Nephron progenitor cell (in vitro differentiated cells): ENCODE data around the gene MKRN2.
A peak's percentile ranks its signal among the peaks of the same experiment; 100 is the strongest.

Experiments used
- DNase-seq: peaks from one replicate; pipeline ENCODE4 v3.0.0; 2021
- H3K27ac Mint-ChIP-seq: 2 replicates; pipeline ENCODE4 v1.8.0; 2021; ENCODE audit warnings: mild to moderate bottlenecking, moderate library complexity, mixed read lengths
- H3K27me3 Mint-ChIP-seq: 2 replicates; pipeline ENCODE4 v1.8.0; 2021; ENCODE audit warnings: mild to moderate bottlenecking, low read depth, mixed read lengths; ENCODE audit not compliant: poor library complexity
- H3K36me3 Mint-ChIP-seq: 2 replicates; pipeline ENCODE4 v1.8.0; 2021; ENCODE audit warnings: low read depth, mixed read lengths
- H3K4me1 Mint-ChIP-seq: 2 replicates; pipeline ENCODE4 v1.8.0; 2021; ENCODE audit warnings: mixed read lengths
- H3K4me3 Mint-ChIP-seq: 2 replicates; pipeline ENCODE4 v1.8.0; 2021; ENCODE audit warnings: mild to moderate bottlenecking, moderate library complexity, mixed read lengths
- H3K9me3 Mint-ChIP-seq: 2 replicates; pipeline ENCODE4 v1.8.0; 2021; ENCODE audit warnings: mild to moderate bottlenecking, moderate library complexity, mixed read lengths
- CTCF ChIP-seq: fragments of 200-600 bp; sonication (generic); IDR thresholded peaks from 2 replicates; pipeline ENCODE4 v1.5.0; 2021; ENCODE audit warnings: antibody characterized with exemption

The MKRN2 gene

GRCh38 chr3:12557473-12558100 is 700 bp downstream of the MKRN2 start:
- Mint-ChIP-seq H3K27ac (peak overlapping the region; percentile 96), H3K9me3 (no peaks in the 10 kb centered on the region), H3K36me3 (no peaks in the 10 kb centered on the region), H3K4me1 (peaks cover 55% of the 10 kb centered on the region), H3K27me3 (peaks cover 28% of the 10 kb centered on the region), H3K4me3 (peak overlapping the region; percentile 88)
- DNase-seq: no peak
- no peak for TF ChIP-seq CTCF

GRCh38 chr3:12558706-12559105 is 1.8 kb downstream of the MKRN2 start:
- DNase-seq: no peak
- Mint-ChIP-seq H3K27me3 (peaks cover 19% of the 10 kb centered on the region), H3K36me3 (no peaks in the 10 kb centered on the region), H3K9me3 (no peaks in the 10 kb centered on the region), H3K4me1 (peaks cover 65% of the 10 kb centered on the region), H3K27ac (no peak overlapping the region), H3K4me3 (peak overlapping the region; percentile 88)
- TF ChIP-seq CTCF: no peak

GRCh38 chr3:12559520-12559919 is 2.6 kb downstream of the MKRN2 start:
- peaks cover 73% of the 10 kb centered on the region for H3K4me1 Mint-ChIP-seq
- H3K27ac Mint-ChIP-seq: no peak overlapping the region
- H3K4me3 Mint-ChIP-seq: peak overlapping the region; percentile 59
- H3K27me3 Mint-ChIP-seq: peaks cover 19% of the 10 kb centered on the region
- TF ChIP-seq CTCF: no peak
- H3K9me3 Mint-ChIP-seq: peaks cover 2% of the 10 kb centered on the region
- H3K36me3 Mint-ChIP-seq: peaks cover 4% of the 10 kb centered on the region
- DNase-seq: no peak

DNA sequence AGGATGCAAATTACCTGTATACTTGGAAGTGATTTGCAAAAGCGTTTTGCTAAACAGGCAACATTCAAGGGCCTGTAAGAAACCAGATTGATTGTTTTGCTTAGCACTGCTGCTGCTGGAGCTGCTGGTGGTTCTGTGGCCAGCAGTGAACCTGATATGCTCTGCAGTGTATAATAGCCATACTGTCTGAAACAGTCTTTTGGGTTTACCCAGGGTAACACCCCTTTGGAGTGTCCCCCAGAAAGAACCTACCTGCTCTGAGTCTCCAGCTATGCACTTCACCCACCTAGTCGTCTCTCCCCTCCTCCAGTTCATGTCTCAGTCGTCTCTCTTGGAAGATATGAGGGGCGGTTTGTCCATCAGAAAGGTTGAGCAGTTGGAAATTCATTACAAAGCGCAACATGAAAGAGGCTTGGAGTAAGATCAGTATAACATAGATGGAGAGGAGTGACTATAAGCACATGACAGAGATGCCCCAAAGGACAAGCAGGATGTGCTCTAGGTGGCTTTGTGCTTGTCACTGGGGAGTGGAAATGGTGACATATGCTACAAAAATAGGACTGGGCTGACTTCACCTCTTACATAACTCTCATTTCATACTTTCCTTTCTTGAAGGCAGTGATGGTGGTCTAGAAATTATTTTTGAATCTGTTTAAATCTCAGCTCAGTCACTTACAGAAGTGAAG is 3.8 kb downstream of the MKRN2 start:
- Mint-ChIP-seq H3K4me1 (peaks cover 77% of the 10 kb centered on the region), H3K36me3 (peaks cover 15% of the 10 kb centered on the region), H3K9me3 (peaks cover 10% of the 10 kb centered on the region), H3K27me3 (peaks cover 11% of the 10 kb centered on the region), H3K4me3 (no peak overlapping the region), H3K27ac (no peak overlapping the region)
- DNase-seq: no peak
- TF ChIP-seq CTCF: no peak

DNA sequence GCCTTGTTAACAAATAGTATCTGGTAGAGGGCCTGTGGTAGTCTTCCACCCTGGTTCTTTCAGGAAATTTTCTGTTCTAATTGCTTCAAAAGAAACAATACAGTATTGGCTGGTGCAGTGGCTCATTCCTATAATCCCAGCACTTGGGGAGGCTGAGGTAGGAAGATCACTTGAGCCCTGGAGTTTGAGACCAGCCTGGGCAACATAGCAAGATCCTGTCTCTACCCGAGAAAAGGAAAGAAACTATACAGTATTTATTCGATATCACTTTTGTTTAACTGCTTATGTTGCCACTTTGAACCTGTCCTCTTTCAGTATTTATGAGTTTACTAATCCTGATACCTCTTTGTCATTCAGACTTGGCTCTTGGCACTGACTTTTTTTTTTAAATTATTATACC is 4.5 kb downstream of the MKRN2 start:
- H3K27me3 Mint-ChIP-seq: peaks cover 9% of the 10 kb centered on the region
- H3K4me3 Mint-ChIP-seq: no peak overlapping the region
- no peak overlapping the region for H3K27ac Mint-ChIP-seq
- peaks cover 15% of the 10 kb centered on the region for H3K9me3 Mint-ChIP-seq
- H3K36me3 Mint-ChIP-seq: peaks cover 23% of the 10 kb centered on the region
- DNase-seq: no peak
- no peak for TF ChIP-seq CTCF
- H3K4me1 Mint-ChIP-seq: peaks cover 69% of the 10 kb centered on the region

DNA sequence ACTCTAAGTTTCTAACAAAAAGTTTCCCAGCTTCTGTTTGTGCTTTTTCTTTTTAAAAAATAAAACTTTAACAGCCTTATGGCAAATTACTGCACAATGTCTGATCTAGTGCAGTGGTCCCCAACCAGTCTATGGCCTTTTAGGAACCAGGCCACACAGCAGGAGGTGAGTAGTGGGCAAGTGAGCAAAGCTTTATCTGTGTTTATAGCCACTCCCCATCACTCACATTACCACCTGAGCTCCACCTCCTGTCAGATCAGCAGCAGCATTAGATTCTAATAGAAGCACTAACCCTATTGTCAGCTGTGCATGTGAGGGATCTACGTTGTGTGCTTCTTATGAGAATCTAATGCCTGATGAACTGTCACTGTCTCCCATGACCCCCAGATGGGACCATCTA is 5.6 kb downstream of the MKRN2 start:
- DNase-seq: no peak
- peaks cover 24% of the 10 kb centered on the region for H3K9me3 Mint-ChIP-seq
- peaks cover 31% of the 10 kb centered on the region for H3K36me3 Mint-ChIP-seq
- H3K4me1 Mint-ChIP-seq: peaks cover 65% of the 10 kb centered on the region
- peaks cover 9% of the 10 kb centered on the region for H3K27me3 Mint-ChIP-seq
- no peak for TF ChIP-seq CTCF
- H3K27ac Mint-ChIP-seq: no peak overlapping the region
- no peak overlapping the region for H3K4me3 Mint-ChIP-seq
